ENCODE results near the gene CEP76.
"Not testable (repeated sequence)": the region's sequence is repeated elsewhere in the genome, so short reads cannot be mapped to it uniquely, and the experiment has no call there.

The CEP76 gene

GRCh38 chr18:12639990-12640880 is 62.3 kb downstream of the CEP76 start:
- no peak for DNase-seq

DNA sequence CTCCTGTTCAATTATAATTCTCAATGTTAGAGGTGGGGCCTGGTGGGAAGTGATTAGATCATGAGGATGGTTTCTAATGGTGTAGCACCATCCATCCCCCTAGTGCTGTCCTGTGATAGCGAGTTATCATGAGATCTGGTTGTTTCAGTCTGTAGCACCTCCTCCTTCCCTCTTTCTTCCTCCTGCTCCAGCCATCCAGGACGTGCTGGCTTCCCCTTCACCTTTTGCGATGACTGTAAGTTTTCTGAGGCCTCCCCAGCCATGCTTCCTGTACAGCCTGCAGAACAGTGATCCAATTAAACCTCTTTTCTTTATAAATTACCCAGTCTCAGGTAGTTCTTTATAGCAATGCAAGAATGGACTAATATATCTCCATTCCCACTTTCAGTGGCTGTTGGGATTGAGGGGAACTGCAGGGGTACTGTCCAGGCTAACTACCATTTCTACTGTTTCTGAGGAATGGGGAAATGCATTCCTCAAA is 63.8 kb downstream of the CEP76 start:
- DNase-seq = no peak

- DNase-seq = no peak
These were observed 64.5 kb downstream of the CEP76 start for GRCh38 chr18:12637901-12638643.

GRCh38 chr18:12637393-12637792 is 65.1 kb downstream of the CEP76 start:
- DNase-seq = no peak

DNA sequence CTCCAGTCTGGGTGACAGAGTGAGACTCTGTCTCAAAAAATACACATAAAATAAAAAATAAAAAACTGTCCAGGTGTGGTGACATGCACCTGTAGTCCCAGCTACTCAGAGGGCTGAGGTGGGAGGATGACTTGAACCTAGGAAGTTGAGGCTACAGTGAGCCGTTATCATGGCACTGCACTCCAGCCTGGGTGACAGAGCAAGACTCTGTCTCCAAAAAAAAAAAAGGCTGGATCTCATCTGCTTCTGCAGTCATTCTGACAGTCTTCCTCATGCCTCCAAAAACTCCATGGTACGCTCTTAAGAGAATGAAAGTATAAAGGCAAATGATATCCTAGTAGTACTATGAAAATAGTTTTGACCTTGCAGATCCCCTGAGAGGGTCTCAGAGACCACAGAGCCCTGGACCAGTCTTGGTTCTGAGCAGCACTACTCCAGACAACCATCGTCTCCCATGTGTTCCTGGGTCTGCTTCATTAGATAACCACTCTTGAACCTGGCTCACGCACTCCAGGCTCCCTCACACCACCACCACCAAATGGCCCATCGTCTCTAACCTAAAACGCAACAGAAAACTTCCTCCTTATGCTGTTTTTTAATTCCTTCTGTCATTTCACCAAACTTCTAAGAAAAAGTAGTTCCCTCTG is 70.6 kb downstream of the CEP76 start:
- DNase-seq = no peak

DNA sequence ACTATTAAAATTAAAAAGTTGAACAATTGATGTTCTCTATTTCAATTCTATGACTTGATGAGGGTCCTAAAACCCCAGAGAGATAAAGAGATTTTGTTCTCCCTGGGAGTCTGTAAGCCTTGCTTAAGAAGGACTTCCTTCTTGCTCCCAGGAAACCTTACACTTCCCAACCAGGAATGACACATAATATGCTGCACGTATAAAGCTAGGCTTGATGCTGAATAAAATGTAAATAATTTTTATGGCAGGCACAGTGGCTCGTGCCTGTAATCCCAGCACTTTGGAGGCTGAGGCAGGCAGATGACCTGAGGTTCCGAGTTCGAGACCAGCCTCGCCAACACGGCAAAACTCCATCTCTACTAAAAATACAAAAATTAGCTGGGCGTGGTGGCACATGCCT is 72.4 kb downstream of the CEP76 start:
- DNase-seq = no peak

DNA sequence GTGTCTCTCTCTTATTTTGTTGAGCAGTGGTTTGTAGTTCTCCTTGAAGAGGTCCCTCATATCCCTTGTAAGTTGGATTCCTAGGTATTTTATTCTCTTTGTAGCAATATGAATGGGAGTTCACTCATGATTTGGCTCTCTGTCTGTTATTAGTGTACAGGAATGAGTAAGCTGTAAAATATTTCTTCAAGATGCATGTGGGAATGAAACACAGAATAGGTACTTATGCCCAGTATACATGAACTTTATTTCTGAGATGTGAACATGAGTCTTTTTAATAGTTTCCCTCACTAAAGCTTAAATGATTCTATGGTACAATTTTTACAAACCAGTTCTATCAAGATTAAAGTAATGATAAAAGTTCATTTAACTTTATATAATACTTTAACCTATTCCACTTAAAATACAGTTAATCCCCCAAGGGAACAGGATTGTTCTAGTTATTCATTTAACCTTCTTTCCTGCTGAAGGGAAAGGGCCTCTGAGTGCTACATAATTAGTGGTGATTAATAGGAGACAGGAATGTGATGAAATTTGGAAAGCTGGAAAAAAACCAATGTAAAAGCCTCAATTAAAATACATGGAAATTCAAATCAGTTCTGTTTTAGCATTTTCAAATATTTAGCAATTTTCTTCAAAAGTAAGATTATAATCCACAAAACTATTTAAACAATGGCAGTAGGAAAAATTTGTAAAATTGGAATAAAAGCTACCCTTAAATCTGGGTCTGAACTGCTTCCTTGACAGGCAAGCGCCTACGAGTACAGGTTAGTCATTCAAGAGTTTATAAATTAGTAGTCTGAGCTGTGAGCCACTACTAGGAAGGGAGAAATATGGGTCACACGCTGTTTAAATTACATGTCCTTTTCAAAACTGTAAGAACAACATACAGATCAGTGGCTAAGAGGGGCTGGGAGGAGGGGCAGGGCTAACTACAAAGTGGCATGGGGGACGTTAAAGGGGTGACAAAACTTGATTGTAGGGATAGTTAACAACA is 73.5 kb downstream of the CEP76 start:
- no peak for DNase-seq

- DNase-seq = not testable (repeated sequence)
These were observed 75.3 kb downstream of the CEP76 start for GRCh38 chr18:12627199-12627598.

GRCh38 chr18:12625241-12625640 is 77.3 kb downstream of the CEP76 start:
- no peak for DNase-seq
